ENCODE results near the gene MOGAT2.
"Not testable (repeated sequence)": the region's sequence is repeated elsewhere in the genome, so short reads cannot be mapped to it uniquely, and the experiment has no call there.

Gene MOGAT2

DNA sequence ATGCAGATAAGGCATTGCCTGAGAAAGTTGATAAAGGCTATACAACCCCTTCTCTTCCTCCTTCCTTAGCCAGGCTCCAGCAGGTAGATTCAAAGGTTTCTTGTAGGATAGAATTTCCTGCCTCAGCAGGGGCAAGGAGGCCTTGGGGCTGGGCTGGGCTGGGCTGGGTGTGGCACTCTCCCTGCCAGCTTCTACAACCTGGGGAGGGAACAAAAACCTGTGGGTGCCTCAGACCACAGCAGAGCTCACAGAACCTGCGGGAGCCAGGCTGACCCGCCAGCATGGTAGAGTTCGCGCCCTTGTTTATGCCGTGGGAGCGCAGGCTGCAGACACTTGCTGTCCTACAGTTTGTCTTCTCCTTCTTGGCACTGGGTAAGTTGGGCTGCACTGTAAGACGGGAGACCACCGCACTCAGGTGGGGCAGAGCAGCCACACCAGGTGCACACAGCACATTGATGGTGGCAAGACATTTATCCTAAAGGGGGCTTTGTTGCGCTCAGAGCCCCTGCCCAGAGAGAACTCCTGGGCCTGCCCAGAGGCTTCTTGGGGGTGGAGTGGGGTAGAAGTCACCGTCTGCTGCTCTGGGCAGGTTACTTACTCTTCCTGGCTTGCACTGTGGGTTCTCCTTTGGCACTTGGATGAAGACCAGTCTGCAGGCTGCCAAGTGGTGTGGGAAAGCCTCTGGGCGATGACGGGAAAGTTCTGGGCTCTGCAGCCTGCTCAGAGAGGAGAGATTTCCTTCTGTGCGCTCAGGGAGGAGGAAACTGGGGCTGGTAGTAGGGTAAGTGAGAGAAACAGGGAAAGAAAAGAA is at the start of gene MOGAT2:
Gene MOGAT2 (plus strand): TSS at position 231 of the 811 bp plus-strand sequence. CDS start 51 bp downstream, at position 282.
- DNase-seq = no peak

DNA sequence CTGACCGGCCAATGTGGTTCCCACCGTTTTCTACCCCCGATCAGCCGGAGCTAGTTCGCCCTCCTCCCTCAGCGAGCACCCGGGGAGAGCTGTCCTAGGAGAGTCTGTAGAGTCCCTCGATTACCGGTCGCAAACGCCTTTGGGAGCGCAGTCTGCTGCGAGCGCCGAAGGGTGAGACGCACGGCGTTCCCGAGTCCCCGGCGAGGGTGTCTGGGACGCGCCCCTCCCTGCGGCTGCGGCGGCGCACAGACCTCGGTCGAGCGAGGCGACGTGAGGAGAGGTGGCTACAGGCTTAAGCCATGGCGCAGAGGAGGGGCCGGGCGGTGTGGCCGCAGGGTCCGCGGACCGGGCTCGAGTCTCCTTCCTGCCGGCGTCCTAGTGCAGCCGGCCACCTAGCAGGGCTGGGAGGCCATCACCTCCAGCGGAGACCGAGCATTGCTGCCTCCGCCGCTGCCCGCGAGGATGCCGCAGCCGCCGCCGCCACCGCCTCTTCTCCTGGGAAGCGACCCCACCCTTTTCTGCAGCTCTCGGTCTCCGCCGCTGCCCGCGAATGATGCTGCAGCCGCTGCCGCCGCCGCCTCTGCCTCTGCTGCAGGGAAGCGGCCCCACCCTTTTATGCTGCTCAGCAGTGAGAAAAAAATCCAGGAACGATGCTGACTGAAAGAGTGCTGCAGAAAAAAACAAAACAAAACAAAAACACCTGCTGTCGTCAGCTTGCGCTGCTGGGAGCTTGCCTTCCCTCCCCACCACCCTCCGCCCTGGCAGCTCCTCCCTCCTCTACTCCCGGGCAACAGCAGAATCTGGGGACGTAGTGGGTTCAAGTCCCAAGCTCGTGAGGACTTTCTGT is 49.0 kb upstream of the MOGAT2 start, which contains the start of gene MAP6:
Gene MAP6 (minus strand): TSS at position 588 of the 847 bp plus-strand sequence. CDS start 669 bp downstream, outside the sequence.
- no peak for DNase-seq

DNA sequence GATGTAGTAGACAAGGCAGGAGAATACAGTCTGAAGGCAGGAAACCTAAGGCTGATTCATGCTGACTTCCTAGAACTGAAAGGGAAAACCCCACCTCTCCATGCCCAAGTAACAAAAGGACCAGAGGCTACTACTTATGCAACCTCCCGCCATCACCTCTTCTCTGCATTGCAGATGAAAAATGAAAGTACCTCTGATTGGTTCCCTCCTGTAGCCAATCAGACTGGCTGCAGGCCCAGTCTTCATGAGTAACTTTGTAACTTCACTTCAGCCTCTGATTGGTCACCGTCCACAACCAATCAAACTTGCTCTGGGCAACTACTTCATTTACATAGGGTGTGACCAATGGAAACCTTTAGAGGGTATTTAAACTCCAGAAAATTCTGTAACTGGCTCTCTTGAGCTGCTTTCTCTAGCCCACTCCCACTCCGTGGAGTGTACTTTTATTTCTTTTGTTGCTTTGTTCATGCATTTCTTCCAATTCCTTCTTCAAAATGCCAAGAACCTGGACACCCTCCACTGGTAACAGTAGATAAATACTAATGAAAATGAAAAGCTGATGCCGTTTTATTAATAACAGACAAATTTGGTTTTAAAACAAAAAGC is 43.6 kb upstream of the MOGAT2 start:
- no peak for DNase-seq

DNA sequence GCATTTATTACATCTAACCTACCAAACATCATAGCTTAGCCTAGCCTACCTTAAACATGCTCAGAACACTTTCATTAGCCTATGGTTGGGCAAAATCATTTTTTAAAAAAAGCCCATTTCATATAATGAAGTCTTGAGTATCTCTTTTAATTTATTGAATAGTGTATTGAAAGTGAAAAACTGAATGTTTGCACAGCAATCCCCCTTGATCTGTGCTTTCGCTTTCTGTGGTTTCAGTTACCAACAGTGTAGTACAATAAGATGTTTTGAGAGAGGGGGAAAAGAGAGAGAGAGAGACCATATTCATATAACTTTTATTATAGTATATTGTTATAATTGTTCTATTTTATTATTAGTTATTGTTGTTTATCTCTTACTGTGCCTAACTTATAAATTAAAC is 40.4 kb upstream of the MOGAT2 start:
- no peak for DNase-seq

DNA sequence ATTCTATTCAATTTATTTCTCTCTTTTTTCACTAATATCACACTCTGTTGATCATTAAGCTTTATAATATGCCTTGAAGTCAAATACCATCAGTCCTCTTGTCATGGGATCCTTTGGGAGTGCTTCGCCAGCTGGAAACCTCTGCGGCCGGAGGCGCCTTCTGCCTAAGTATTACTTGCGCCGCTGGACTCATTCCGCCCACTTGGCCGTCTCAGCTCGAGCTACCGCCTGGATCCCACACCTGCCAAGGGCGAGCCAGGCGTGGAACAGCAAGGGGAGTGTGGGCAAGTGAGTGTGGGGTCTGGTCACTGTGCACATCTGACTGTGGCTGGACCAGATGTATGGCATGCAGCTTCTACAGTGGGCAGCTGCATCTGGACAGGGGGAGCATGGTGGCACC is 39.7 kb upstream of the MOGAT2 start:
- no peak for DNase-seq

DNA sequence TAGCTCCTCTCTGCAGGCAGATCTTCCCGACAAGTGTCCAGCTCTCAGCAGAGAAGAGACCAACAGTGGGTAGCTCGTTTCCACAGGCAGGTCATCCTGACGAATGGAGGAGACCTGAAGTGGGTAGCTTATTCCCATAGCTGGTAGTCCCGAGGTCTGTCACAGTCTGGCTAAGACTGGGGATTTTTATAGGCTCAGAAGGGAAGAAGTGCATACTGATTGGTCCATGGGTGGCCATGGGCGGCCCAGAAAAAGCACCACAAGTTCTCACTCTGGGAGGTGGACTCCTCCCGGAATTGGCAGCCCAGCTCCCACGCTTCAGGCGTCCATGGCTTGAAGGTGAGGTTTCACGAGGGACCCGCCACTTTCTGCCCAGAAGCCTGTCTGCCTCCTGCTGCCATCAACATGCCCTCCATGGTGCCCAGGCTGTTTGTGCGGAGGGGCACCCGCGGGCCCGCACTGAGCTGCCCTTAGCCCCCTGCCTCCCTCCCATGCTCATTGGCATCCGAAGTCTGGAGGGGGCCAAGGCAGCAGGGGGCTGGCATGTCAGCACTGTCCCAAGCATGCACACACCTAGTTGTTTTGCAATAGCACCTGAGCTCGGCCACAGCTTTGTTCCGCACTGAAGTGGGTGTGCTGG is 38.9 kb upstream of the MOGAT2 start:
- DNase-seq = no peak

DNA sequence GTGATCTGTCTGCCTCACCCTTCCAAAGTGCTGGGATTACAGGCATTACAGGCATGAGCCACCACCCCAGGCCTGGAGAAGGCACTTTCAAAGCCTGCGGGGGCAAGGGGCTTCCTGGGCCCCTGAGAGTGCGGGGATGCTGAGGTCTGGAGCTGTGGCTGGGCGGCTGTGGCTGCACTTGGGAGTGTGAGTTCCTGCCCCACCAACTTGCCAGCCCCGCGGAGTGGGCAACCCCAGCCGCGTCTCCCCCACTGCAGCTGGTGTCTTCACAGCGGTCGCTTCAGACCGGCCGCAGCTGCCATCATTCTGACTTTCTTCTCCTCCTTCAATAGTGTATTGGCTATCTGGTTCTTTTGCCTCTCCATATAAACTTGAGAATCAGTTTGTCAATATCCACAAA is 38.1 kb upstream of the MOGAT2 start:
- DNase-seq = no peak

DNA sequence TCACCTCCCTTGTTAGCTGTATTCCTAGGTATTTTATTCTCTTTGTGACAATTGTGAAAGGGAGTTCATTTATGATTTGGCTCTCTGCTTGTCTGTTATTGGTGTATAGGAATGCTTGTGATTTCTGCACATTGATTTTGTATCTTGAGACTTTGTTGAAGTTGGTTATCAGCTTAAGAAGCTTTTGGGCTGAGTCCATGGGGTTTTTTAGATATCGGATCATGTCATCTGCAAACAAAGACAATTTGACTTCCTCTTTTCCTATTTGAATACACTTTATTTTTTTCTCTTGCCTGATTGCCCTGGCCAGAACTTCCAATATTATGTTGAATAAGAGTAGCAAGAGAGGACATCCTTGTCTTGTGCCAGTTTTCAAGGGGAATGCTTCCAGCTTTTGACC is 33.8 kb upstream of the MOGAT2 start:
- not testable (repeated sequence) for DNase-seq

DNA sequence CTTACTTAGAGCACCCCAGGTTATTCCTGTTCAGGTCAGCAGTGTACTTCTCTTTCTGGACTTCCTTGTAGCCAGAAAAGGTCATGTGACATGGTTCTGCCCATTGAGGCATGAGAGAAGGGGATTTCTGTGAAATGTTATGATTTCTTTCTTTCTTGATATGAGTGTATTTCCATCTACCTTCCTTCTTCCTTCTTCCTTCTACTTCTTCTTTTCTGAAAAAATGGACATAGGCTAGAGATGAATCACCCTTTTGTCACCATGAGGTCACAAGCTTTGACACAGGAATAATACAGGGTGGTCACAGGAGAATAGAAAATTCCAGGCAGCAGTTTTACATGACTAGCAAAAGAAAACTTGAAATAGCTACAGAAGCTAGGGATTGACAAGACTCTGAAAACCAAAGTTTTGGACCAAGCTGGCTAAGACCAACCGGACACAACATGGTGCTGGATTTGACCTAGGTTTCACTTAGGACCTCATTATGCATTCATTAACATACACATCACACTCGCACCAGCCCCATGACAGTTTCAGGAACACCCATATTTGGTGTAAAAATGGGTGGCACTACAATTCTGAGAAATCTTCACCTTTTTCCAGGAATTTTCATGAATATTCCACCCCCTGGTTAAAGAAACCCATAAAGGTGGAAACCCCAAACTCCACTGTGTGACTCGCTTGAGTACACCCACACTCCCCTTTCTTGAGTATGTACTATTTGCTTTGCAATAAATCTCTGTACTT is 27.6 kb upstream of the MOGAT2 start:
- DNase-seq = no peak

DNA sequence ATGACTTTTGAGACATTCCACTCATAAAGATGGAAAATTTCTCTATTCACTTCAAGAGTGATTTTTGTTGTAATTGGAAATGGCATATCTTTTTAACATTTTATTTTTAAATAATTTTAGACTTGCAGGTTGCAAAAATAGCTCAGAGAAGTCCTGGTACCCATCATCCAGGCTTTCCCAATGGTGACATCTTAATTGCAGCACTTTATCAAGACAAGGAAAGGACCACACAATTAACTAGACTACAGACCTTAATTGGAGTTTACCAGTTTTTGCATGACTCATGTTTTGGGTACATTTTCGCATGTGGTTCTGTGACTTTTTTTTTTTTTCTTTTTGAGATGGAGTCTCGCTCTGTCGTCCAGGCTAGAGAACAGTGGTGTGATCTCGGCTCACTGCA is 25.8 kb upstream of the MOGAT2 start:
- DNase-seq = no peak

DNA sequence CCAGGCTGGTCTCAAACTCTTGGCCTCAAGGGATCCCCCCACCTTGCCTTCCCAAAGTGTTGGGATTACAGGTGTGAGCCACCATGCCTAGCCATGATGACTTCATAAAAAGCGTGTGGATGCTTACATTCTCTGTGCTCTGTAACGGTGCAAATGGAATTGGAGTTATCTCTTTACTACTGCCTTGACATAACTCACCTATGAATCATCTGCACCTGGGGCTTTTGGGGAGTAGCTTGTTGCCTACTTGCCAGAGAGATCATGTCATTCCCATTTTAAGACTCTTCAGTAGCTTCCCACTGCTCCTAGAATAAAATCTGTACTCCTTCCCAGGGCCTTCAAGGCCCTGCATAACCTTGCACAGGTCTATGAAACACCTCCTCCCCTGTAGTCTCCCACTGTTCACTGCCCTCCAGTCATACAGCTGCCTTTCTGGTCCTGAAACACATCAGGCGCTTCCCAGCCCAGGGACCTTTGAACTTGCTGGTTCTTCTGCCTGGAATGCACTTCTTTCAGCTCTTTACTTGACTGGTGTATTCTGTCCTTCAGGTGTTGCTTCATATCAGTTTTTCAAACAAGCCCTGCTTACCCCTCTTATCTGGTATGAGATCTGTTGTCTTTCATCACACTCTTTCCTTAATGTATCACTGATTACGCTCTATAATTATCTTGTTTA is 19.6 kb upstream of the MOGAT2 start:
- no peak for DNase-seq

DNA sequence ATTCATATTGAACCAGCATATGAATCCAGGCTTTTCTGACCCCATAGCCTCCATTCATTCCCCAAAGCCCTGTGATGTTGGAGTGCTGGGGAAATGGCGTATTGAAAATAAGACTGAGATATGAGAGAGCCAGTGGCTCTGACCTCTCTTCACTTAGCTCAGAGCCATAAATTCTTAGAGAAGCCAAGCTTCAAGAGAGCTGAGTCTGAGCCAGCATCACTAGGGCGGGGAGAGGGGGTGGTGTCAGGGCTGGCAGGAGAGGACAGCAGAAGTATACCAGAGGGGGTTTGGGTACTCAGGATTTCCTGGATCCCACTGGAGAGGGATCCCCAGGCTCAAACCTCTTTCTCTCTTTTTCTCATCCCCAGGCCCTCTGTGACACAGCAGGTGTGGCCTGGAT is 16.7 kb upstream of the MOGAT2 start:
- DNase-seq = no peak

DNA sequence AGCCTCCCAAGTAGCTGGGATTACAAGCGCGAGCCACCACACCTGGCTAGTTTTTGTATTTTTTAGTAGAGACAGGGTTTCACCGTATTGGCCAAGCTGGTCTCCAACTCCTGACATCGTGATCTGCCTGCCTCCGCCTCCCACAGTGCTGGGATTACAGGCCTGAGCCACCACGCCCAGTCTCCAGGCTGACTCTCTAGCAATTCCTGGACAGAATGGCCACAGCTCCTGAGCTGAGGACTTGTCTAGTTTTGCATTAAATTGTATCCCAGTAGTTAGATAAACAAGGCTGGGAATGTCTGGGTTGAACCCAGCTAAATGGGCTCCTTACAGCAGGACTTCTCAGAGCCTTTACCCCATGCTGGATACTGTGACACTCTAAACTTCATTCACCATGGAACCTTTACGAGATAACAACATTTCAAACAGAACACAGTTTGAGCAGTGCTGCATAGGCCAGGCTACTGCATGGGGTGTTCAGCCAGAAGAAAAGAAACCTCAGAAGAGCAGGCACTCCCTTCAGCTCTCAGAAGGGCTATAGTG is 13.9 kb upstream of the MOGAT2 start:
- DNase-seq = no peak

DNA sequence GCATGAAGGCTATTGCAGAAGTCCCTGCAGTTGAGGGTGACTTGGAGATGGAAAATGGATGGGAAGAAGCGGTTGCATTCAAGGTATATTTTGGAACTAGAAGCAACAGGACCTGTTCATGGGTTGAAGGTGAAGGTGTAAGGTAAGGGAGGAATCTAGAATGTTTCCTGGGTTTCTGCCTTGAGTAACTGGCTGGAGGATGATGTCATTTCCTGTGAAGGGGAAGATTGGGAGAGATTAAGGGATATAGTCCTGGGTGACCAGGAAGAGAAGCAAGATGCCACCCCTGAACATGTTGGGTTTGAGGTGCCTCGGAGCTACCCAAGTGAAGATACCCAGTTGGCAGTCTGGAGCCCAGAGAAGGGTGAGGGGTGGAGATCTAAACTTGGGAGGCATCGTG is 12.1 kb upstream of the MOGAT2 start:
- DNase-seq = no peak

DNA sequence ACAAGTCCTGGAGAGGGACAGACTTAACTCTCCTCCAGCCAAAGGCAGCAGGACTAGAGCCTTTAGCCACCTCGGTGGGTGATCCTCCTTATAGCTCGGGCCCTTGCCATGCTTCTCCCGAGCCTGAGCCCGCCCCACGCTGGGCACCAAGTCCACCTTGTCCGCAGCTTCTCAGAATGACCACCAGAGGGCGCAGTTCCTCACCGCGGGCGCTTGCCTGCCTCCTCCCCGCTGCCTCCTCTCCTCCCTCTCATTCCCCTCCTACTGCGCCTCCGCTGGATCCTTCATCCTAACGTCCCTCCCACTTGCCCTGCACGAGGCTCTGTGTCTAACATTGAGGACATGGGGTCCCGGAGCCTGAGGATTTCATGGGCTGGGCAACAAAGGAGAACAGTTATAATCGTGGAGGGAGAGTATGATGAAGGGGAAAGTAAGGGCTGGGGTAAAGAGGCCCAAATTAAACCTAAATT is 11.3 kb upstream of the MOGAT2 start:
- peak; percentile 77 for DNase-seq

DNA sequence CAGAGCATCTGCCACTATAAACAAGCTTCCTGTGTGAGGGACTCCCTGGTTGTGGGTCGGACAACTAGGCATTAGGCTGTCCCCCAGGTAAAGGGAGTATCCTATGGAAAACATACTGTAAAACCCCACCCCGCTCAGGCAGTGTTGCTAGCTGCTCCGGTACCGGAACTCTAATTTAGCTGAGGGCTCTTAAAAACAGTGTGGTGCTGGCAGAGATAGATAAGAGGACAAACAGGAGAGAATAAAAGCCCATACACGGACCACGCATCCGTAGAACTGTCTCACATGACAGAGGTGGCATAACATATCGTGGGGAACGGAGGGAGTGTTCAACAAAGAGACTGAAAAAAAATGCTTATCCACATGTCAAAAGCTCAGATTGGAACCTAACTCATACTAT is 3.4 kb upstream of the MOGAT2 start:
- DNase-seq = no peak

DNA sequence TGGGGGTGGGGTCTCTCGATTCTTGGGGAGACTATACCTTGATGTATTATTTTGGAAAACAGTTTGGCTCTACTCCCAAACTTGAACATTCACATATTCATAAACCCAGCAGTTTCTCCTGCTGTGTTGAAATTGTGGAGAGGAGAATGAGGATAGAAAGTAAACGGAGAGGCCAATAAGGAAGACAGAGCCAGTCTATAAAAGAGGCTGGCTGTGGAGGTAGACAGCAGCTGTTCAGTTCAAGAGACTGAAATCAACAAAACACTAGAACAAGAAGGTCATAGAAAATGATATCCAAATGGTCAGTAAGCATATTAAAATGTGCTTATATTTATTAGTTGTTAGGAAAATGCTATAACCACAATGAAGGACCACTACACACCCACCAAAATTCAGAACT is 1.9 kb upstream of the MOGAT2 start:
- no peak for DNase-seq

DNA sequence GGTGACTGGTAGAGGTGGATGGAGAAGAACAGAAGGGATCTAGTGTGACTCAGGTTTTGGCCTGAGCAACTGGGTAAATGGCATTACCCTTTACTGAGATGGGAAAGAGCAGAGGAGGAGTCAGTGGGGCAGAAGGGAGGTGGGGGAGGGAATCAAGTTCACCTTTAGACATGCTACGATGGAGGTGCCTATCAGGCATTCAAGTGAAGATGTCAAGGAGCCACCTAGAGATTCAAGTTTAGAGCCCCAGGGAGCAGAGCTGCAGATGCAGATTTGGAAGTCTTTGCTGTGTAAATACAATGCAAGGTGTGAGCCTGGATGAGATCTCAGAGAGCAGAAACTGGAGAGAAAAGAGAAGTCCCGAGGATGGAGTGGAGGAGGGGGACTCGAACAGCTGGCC is 979 bp upstream of the MOGAT2 start:
- DNase-seq = no peak

DNA sequence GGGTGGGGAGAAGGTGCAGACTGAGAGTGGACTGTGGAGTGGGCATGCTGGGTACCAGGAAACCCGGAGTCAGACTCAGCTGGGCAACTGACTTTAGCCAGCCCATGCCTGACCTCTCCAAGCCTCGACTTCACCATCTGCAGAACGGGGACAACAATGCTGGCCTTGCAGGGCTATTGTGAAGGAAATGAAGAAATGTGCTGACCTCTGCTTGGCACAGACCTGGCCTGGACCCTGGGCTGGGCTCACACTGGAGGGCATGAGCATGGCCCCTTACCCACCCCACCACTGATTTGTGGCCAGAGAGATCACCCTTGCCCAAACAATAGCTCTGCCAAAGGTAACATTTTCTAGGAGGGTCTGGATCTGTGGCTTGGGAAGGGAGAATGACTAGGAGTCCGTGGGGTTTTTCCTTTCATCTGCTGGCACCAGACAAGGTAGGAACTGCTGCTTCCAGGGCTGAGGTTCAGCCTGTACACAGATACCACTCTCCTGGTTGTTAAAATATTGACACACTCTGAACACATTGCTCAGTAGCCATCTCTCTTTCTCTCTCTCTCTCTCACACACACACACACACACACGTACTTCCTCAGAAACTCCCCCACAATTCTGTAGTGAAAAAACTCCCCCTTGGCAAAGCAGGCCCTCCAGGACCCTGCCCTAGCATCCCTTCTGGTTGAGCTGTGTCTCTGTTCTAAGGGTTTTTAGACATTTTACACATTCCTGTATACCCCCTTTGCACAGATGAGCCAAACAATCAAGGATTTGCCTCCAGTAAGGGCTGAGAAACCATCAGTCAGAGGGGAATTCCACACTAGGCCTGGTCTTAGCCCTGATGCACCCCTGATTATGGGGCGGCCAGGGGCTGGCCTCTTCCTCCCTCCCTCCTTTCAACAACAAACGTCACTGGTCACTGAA is 1.0 kb downstream of the MOGAT2 start:
- DNase-seq = no peak
